ENCODE data around the gene MZT2A.
"Not testable (repeated sequence)": the region's sequence is repeated elsewhere in the genome, so short reads cannot be mapped to it uniquely, and the experiment has no call there.

DNA sequence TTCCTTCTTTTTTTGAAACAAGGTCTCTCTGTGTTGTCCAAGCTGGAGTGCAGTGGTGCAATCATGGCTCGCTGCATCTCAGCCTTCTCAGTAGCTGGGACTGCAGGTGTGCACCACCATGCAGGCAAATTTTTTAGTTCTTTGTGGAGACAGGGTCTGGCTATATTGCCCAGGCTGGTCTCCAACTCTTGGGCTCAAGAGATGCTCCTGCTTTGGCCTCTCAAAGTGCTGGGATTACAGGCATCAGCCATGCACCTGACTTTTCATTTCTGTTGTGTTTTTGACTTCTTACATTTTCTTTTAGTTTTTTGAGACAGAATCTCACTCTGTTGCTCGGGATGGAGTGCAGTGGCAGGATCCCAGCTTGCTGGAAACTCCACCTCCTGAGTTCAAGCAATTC is 33.1 kb upstream of the MZT2A start:
- not testable (repeated sequence) for TF ChIP-seq CTCF (conservative IDR thresholded peaks at IDR 0.05; ENCODE audit: low read length); EZH2phosphoT487 (IDR thresholded peaks at IDR 0.05; ENCODE audit: borderline replicate concordance, low read depth, low read length)

Measured in OCI-LY7 (cell line).